NCI-H1417 (cell line): Measurements from ENCODE around the gene NFU1.

Experiments
- DNase-seq, 3 experiments: peaks; one replicate each; lab custom pipeline; 2025; lab: John Stamatoyannopoulos, UW

NFU1 gene

GRCh38 chr2:69436938-69437750 is at the start of gene NFU1:
TSS of gene NFU1 (minus strand) at chr2:69437435. CDS start at chr2:69437422, 13 bp downstream.
- DNase-seq, result peak; percentile 92 to 98 (median 97)

DNA sequence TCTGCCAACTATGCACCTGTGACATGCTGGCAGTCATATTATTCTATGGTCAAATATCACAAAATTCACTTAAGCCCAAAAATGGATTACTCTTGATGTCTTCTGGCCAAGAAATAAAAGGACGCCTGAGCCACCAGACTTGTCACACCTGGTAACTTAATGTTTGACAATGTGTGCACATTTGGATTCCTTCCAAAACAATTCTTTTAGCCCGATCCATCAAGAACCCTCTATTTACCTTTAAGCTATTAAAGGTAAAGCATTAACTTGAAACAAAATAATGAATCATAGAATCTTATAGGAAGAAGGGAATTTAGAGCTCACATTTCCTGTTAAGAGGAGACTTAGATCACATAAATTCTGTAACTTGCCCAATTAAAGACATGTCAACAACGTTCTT is 46.5 kb upstream of the NFU1 start:
- peak; percentile 36 to 91 (median 51) for DNase-seq

- DNase-seq, result peak in 2 of 3 experiments; percentile 35 to 68
Observed at GRCh38 chr2:69483024-69483423, 45.8 kb upstream of the NFU1 start.

- peak; percentile 15 to 86 (median 68) for DNase-seq
Observed at GRCh38 chr2:69482471-69482870, 45.2 kb upstream of the NFU1 start.

- no peak for DNase-seq
Observed at GRCh38 chr2:69481421-69481820, 44.2 kb upstream of the NFU1 start.

GRCh38 chr2:69477627-69478026 is 40.4 kb upstream of the NFU1 start:
- no peak for DNase-seq

- no peak for DNase-seq
Observed at GRCh38 chr2:69474688-69475087, 37.5 kb upstream of the NFU1 start.

DNA sequence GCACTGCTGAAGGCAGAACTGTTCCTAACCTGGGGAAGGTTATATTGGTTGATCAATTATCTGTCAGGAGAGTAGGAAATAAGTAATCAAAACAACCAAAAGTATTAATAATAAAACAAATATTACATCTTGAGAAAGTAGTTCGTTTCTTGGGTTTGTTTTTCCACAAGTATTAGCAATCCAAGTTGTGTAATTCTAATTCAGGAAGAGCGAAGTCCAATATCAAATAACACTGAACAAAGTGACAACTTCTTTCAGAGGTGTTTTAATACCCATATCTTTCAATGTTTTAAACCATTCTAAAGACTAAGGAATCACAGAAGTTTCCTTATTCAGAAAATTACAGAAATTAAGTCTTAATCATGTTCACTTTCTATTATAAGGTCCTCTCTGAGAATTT is 34.6 kb upstream of the NFU1 start:
- DNase-seq, result no peak

GRCh38 chr2:69470911-69471310 is 33.7 kb upstream of the NFU1 start:
- no peak for DNase-seq

GRCh38 chr2:69469784-69470183 is 32.5 kb upstream of the NFU1 start:
- no peak for DNase-seq

- DNase-seq, result no peak
Observed at GRCh38 chr2:69469375-69469774, 32.1 kb upstream of the NFU1 start.

DNA sequence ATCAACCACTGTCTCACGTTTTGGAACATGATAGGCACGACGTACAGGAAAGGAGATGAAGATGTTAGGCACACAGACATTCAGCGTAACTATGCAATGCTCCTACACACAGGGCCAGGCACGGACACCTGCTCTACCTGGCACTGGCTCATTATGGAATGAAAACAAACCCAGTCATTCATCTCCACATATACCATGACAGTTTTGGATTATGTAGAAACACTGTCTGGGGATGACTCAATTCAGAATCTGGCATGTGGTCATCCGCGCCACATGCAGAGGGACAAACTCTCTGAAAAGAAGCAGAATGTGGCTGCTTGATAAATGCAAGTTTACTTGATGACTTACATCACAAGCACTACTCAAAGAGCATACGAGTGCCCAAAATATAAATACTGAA is 29.5 kb upstream of the NFU1 start:
- DNase-seq, result no peak

- DNase-seq, result no peak
Observed at GRCh38 chr2:69465513-69466456, 28.6 kb upstream of the NFU1 start.

GRCh38 chr2:69464575-69464974 is 27.3 kb upstream of the NFU1 start:
- DNase-seq, result no peak

DNA sequence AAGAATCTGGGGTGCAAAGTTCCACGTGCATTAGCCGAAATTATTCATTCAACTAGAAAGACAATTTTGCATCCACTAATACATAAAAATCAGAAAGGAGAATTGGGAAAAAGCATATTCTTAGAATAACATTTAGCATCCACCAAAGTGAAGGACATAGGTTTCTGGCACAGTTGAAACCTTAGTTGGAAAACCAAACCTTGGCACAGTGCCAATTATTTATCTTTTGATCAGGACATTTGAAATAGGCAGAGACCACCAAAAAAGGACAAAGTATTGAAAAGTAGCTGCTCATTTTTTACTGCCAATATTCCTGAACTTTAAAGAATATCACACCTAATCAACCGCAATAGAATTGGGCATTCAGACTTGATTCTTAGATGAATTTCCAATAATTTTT is 25.5 kb upstream of the NFU1 start:
- no peak for DNase-seq

- no peak for DNase-seq
Observed at GRCh38 chr2:69461404-69461803, 24.2 kb upstream of the NFU1 start.

GRCh38 chr2:69459936-69460335 is 22.7 kb upstream of the NFU1 start:
- no peak for DNase-seq

GRCh38 chr2:69456950-69457445 is 19.8 kb upstream of the NFU1 start:
- no peak for DNase-seq

GRCh38 chr2:69456154-69456553 is 18.9 kb upstream of the NFU1 start:
- no peak for DNase-seq

DNA sequence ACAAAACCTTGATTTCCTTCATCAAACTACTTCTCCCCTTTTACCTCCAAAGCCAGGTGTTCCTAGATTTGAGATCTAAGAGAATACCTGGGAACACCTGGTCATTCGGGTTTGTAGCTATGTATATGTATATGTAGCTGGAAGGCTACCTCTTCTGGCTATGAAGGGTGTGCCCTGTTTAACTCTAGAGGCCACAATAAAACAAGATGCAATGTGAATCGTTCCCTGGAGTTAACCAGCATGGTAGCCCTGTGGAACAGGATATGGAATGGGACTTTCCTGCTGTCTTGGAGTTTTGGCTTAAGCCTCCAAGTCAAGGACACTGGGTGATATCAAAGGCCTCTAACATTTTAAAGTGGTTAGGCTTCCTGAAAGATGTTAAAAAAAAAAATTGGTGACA is 17.7 kb upstream of the NFU1 start:
- DNase-seq, result no peak

DNA sequence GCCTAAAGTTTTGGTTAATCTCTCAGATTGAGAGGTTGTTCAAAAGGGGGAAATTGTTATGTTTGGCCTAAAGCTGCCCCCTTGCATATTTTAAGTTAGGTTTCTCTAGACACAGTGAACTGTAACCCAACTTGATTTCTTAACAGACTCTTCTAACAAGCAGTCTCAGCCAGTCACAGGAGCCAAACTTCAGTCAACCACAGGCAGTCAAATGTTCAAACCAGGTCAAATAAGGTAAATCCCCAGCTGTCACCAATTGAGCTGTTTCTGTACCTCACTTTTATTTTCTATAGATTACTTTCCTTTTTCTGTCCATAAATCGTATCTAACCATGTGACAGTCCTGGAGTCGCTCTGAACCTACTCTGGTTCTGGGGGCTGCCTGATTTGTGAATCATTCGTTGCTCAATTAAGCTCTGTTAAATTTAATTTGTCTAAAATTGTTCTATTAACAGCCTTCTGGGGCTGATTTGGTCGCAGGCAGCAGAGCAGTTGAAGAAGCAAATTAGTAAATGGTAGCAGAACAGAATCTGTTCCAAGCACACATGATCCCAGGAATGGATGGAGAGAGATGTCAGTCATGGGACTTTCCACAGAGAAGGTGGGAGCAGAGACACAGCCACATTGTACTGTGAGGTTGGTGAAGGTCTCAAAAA is 16.4 kb upstream of the NFU1 start:
- DNase-seq, result no peak

DNA sequence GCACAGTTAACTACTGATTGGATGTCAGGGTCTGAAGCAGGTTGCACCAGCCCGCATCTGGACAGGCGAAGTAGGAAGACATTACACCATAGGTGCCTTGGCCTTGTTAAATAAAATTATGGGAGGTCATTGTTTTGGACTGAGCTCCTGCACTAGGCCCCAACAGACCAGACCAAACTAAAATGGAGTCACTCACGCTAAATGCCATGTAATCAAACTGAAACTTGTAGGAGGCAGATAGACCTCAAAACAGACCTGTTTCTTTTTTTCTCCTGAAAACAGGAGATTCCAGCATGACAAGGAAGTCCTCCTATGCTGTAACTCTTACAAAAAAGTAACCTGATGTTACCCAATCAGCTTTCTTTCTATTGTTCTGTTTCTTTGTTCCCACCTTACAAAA is 15.5 kb upstream of the NFU1 start:
- no peak for DNase-seq
